ENCODE results near the gene CAMKV. TPM values are rescaled to one million over a fixed set of nuclear protein-coding genes. Genes with fewer than 3 reads are reported as not detected.
A peak's percentile ranks its signal among the peaks of the same experiment; 100 is the strongest.

CAMKV gene
- total RNA-seq, 4 donors from 2014 or later = 0.19 TPM; not detected in 3

DNA sequence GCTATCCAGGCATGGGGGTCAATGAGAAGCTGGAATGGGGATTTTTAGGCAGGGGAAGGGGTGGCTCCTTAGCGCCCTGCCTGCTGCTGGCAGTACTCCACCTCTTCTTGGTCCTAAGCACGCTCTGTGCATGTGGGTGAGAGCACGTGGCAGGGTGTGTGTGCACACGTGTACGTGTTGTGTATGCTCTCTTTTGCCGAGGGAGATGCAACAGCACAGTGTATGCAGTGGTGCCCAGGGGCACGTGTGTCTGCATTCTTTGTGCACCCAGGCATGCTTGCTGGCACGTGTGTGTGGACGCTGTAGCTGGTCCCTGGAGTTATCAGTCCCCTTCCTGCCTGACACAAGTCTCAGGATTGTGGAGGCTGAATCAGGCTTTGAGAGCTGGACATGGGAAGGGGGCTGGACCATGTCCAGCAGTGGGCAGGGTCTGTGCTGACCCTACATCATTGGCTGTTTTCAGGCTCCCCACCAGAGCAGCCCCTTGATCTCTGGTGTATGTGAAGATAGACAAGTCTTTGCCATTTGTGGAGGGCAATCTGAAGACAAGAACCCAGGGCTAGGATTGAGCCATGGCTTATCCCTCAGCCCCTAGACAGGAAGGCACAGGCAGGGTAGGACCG, 1.9 kb upstream of the CAMKV start:
- no peak for DNase-seq
- Histone ChIP-seq H3K27me3 (peaks cover 4 to 64% (median 18%) of the 10 kb centered on the region in 4 donors), H3K9me3 (no peaks in the 10 kb centered on the region), H3K4me1 (peaks cover 9 to 15% (median 12%) of the 10 kb centered on the region in 3 donors), H3K27ac (no peak overlapping the region), H3K36me3 (no peaks in the 10 kb centered on the region), H3K4me3 (no peak overlapping the region)
- 58% methylated on average over 3 to 8 of the region's 10 CpGs for WGBS, 2 donors
- TF ChIP-seq POLR2A (IDR thresholded peaks at IDR 0.05) = no peak
- TF ChIP-seq, protein P1, sequence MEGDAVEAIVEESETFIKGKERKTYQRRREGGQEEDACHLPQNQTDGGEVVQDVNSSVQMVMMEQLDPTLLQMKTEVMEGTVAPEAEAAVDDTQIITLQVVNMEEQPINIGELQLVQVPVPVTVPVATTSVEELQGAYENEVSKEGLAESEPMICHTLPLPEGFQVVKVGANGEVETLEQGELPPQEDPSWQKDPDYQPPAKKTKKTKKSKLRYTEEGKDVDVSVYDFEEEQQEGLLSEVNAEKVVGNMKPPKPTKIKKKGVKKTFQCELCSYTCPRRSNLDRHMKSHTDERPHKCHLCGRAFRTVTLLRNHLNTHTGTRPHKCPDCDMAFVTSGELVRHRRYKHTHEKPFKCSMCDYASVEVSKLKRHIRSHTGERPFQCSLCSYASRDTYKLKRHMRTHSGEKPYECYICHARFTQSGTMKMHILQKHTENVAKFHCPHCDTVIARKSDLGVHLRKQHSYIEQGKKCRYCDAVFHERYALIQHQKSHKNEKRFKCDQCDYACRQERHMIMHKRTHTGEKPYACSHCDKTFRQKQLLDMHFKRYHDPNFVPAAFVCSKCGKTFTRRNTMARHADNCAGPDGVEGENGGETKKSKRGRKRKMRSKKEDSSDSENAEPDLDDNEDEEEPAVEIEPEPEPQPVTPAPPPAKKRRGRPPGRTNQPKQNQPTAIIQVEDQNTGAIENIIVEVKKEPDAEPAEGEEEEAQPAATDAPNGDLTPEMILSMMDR (IDR thresholded peaks at IDR 0.05) = no peak
- intact Hi-C loops (cut with DNase I) = no loop called here

DNA sequence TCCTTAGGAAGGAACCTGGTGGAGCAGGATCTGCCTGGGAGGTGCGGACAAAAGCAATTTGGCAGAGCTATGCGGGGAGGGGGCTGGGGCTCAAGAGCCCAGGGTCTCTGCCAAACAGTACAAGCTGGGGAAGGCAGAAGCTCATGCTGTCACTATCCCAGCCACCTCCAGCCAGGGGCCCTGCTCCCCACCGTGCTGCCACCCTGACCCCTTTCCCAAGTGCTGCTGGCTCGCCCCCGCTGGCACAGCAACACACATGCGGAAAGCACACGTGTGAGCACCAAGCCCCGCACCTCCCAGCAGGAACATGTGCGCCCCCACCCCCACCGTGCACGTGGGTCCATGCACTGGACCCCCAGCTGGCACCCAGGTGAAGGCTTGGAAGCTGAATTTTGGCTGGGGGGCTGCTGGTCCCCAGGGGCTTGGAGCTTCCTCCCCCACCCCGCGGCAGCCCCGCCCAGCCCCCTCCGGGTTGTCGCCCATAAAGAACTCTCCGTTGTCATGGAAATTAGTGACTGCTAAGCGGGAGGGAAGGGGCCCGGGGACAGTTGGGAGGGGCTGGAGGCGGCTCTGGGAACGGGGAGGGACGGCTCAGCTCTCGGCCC, 742 bp downstream of the CAMKV start:
- no peaks in the 10 kb centered on the region for H3K9me3 ChIP-seq
- TF ChIP-seq, protein P1 (IDR thresholded peaks at IDR 0.05) = no peak
- TF ChIP-seq POLR2A (IDR thresholded peaks at IDR 0.05) = no peak
- 21% methylated on average over 3 of the region's 23 CpGs; no CpG with 5 or more reads in 1 of the 2 donors for WGBS, 2 donors
- H3K27ac ChIP-seq = no peak overlapping the region
- peaks cover 4 to 90% (median 19%) of the 10 kb centered on the region in 4 donors for H3K27me3 ChIP-seq
- intact Hi-C loops (cut with DNase I) = no loop called here
- H3K4me3 ChIP-seq = peak overlapping the region in 3 of 4 donors; percentile 14 to 64 (median 42)
- DNase-seq = no peak
- H3K4me1 ChIP-seq = peaks cover 9 to 15% (median 12%) of the 10 kb centered on the region in 3 donors
- H3K36me3 ChIP-seq = no peaks in the 10 kb centered on the region

DNA sequence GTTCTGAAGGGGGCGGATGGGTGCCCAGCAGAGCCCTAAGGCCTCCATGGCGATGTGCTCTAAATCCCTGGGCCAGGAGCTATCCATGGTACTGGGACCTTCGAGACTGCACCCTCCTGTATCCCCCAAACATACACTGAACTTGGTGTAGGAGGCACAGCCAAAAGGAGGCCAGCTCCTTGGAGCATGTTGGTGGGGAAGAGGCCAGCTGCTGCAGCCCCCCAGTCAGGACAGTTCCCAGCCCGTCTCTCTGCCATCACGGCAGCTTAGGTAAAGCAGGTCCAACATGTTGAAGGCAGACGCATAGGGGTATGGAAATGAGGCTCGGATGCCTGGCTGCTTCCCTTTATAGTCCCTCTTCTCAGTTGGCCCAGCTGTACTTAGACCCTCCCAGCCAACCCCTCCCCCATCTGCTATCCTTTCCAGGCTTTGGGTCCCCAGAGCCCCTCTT, 1.8 kb downstream of the CAMKV start:
- H3K36me3 ChIP-seq = no peaks in the 10 kb centered on the region
- H3K4me3 ChIP-seq = no peak overlapping the region
- no peak for TF ChIP-seq POLR2A (IDR thresholded peaks at IDR 0.05)
- TF ChIP-seq, protein P1 (IDR thresholded peaks at IDR 0.05) = no peak
- intact Hi-C loops (cut with DNase I) = no loop called here
- peaks cover 4 to 98% (median 19%) of the 10 kb centered on the region in 4 donors for H3K27me3 ChIP-seq
- H3K27ac ChIP-seq = no peak overlapping the region
- H3K4me1 ChIP-seq = peaks cover 9 to 15% (median 12%) of the 10 kb centered on the region in 3 donors
- DNase-seq = no peak
- no peaks in the 10 kb centered on the region for H3K9me3 ChIP-seq
- WGBS, 2 donors = 19 to 23% methylated on average over 5 to 7 of the region's 7 CpGs

DNA sequence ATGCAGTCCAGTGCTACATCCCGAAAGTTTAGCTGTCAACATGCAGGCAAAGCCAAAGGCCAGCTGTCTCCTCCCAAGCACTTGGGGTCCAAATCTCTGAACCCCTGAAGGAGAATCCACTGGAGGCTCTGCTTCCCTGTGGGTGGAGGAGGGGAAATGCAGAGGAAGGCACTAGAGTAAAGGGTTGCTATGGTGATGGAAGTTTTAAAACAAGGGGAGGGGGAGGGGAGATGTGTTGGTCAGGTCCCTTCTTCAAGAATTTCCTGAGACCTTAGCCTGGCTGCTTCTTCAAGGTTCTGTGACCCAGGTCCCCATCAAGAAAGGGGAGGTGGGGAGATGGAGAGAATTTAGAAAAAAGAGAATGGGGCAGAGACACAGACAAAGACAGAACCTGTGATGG, 2.3 kb downstream of the CAMKV start:
- TF ChIP-seq, protein P1 (IDR thresholded peaks at IDR 0.05) = no peak
- no peak for TF ChIP-seq POLR2A (IDR thresholded peaks at IDR 0.05)
- Histone ChIP-seq H3K4me1 (peaks cover 9 to 15% (median 12%) of the 10 kb centered on the region in 3 donors), H3K4me3 (no peak overlapping the region), H3K9me3 (no peaks in the 10 kb centered on the region), H3K27ac (no peak overlapping the region), H3K27me3 (peaks cover 4 to 95% (median 19%) of the 10 kb centered on the region in 4 donors), H3K36me3 (no peaks in the 10 kb centered on the region)
- intact Hi-C loops (cut with DNase I) = no loop called here
- no peak for DNase-seq
- WGBS, 2 donors = no CpG with 5 or more reads among the region's 1 CpG

DNA sequence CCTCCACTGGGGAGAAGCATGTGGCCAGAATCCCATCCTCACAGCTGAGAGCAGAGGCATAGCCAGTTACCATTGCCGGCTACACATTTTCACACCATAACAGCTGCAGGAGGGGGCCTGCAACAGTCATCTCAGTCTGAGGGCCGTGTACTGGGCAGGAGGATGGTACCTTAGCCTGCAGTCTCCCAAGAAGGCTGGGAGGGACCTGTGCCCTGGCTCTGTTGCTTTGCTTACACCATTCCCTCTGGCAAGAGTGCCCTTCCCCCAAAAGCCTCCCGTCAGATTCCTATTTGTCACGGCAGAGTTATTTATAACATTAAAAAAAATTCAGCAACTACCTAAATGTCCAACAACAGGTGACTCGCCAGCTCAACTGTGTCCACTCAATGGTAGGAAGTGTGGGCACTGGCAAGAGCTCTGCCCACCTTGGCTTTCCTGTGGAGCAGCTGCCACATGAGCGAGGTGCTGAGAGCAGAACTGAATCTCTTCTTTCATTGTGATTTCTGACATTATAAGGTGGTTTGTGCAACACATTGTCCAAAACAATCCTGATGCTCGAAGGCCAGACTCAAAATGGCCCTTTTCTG, 4.4 kb downstream of the CAMKV start:
- intact Hi-C loops (cut with DNase I) = no loop called here
- Histone ChIP-seq H3K27ac (no peak overlapping the region), H3K9me3 (no peaks in the 10 kb centered on the region), H3K4me1 (peaks cover 9 to 15% (median 12%) of the 10 kb centered on the region in 3 donors), H3K27me3 (peaks cover 4 to 80% (median 18%) of the 10 kb centered on the region in 4 donors), H3K4me3 (no peak overlapping the region), H3K36me3 (no peaks in the 10 kb centered on the region)
- WGBS, 2 donors = 32 to 48% methylated on average over 4 to 6 of the region's 7 CpGs
- TF ChIP-seq, protein P1 (IDR thresholded peaks at IDR 0.05) = no peak
- no peak for TF ChIP-seq POLR2A (IDR thresholded peaks at IDR 0.05)
- DNase-seq = no peak
